Measurements from ENCODE around the gene GATA6. TPM values are rescaled to one million over a fixed set of nuclear protein-coding genes. Genes with fewer than 3 reads are reported as not detected.

GATA6 gene
- total and polyA plus RNA-seq, 2 of the 8 experiments (the other 6 are each of a cell fraction or from before 2014, with no cell fraction given), result 0.09 TPM; not detected in 1

DNA sequence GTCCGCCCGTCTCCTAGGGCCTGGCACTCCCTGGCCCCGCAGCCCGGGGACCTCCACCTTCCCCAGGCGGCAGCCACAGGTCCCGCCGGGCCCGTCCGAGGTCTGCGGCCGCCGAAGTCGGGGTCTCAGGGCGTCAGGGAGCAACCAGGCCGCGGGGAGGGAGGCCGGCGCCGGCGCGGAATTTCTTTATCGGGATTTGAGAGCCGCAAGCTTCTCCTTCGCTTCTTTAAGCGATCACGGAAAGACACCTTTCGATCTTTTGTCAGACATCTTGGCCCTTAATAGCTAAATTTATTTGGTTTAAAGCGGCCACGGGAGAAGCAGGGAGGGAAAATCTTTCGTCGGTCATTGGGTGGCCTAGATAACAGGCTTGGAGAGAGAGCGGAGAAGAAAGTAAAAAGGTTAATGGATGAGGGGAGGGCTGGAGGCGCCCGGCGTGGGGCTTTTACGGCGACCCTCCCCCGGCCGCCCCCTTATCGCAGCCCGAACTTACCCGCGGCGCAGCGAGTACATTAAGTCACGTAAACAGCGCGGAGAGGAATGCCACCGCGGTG is 4.3 kb upstream of the GATA6 start (continued):
- TF ChIP-seq, protein P1, sequence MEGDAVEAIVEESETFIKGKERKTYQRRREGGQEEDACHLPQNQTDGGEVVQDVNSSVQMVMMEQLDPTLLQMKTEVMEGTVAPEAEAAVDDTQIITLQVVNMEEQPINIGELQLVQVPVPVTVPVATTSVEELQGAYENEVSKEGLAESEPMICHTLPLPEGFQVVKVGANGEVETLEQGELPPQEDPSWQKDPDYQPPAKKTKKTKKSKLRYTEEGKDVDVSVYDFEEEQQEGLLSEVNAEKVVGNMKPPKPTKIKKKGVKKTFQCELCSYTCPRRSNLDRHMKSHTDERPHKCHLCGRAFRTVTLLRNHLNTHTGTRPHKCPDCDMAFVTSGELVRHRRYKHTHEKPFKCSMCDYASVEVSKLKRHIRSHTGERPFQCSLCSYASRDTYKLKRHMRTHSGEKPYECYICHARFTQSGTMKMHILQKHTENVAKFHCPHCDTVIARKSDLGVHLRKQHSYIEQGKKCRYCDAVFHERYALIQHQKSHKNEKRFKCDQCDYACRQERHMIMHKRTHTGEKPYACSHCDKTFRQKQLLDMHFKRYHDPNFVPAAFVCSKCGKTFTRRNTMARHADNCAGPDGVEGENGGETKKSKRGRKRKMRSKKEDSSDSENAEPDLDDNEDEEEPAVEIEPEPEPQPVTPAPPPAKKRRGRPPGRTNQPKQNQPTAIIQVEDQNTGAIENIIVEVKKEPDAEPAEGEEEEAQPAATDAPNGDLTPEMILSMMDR (IDR thresholded peaks at IDR 0.05; ENCODE audit: control extremely low read depth in 1 of 3, insufficient read depth in 1 of 3, low read depth in 1 of 3, low read length in 3 of 3), result no peak
- no peak for TF ChIP-seq BCL11A (IDR thresholded peaks at IDR 0.05; ENCODE audit: low read depth in 2 of 2, low read length in 2 of 2)
- TF ChIP-seq SP1 (IDR thresholded peaks at IDR 0.05; ENCODE audit: low read depth, low read length), result no peak
- TF ChIP-seq ZNF274 (IDR thresholded peaks at IDR 0.05; ENCODE audit: borderline replicate concordance, extremely low read depth, low read length), result no peak
- TF ChIP-seq RXRA (IDR thresholded peaks at IDR 0.05; ENCODE audit: insufficient read depth, low read depth, low read length), result no peak
- TF ChIP-seq TAF1 (IDR thresholded peaks at IDR 0.05; ENCODE audit: low read depth, low read length), result no peak
- TF ChIP-seq RNF2 (IDR thresholded peaks at IDR 0.05; ENCODE audit: borderline replicate concordance, low read depth, low read length, missing control alignments, poor library complexity, severe bottlenecking), result peak; percentile 90
- TF ChIP-seq HDAC2 (IDR thresholded peaks at IDR 0.05; ENCODE audit: borderline replicate concordance in 1 of 2, low read depth in 2 of 2, low read length in 2 of 2), result no peak
- TF ChIP-seq CREB1 (IDR thresholded peaks at IDR 0.05), result no peak
- no peak for TF ChIP-seq SIN3A (conservative IDR thresholded peaks at IDR 0.05 in 1 of 2, IDR thresholded peaks at IDR 0.05 in 1 of 2; ENCODE audit: low read depth in 1 of 2, low read length in 2 of 2)
- no peak for TF ChIP-seq POLR2A (IDR thresholded peaks at IDR 0.05; ENCODE audit: control extremely low read depth in 1 of 2, low read depth in 2 of 2, low read length in 2 of 2)
- TF ChIP-seq TEAD4 (IDR thresholded peaks at IDR 0.05; ENCODE audit: low read depth, low read length), result no peak
- no peak for TF ChIP-seq GABPA (IDR thresholded peaks at IDR 0.05; ENCODE audit: borderline replicate concordance, insufficient read depth, low read length)
- TF ChIP-seq CBX8 (IDR thresholded peaks at IDR 0.05; ENCODE audit: borderline replicate concordance, low read depth, low read length), result no peak
- no peak for TF ChIP-seq SRF (IDR thresholded peaks at IDR 0.05; ENCODE audit: low read depth, low read length)
- TF ChIP-seq, protein P2, sequence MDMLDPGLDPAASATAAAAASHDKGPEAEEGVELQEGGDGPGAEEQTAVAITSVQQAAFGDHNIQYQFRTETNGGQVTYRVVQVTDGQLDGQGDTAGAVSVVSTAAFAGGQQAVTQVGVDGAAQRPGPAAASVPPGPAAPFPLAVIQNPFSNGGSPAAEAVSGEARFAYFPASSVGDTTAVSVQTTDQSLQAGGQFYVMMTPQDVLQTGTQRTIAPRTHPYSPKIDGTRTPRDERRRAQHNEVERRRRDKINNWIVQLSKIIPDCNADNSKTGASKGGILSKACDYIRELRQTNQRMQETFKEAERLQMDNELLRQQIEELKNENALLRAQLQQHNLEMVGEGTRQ (IDR thresholded peaks at IDR 0.05; ENCODE audit: low read length), result no peak
- TF ChIP-seq KDM4A (IDR thresholded peaks at IDR 0.05; ENCODE audit: low read depth, low read length, severe bottlenecking), result peak; percentile 33
- no peak for TF ChIP-seq POU5F1 (IDR thresholded peaks at IDR 0.05; ENCODE audit: low read depth, low read length)
- TF ChIP-seq CBX5 (IDR thresholded peaks at IDR 0.05; ENCODE audit: low read depth, low read length), result no peak
- no peak for TF ChIP-seq SIRT6 (IDR thresholded peaks at IDR 0.05; ENCODE audit: low read length)
- no peak for TF ChIP-seq ASH2L (IDR thresholded peaks at IDR 0.05; ENCODE audit: low read length)
- TF ChIP-seq GTF2F1 (IDR thresholded peaks at IDR 0.05; ENCODE audit: borderline replicate concordance, low read depth, low read length), result no peak
